Right atrium auricular region (tissue), 2 donors: ENCODE results near the gene DCANP1. TPM values are rescaled to one million over a fixed set of nuclear protein-coding genes. Genes with fewer than 3 reads are reported as not detected.

ENCODE experiments used
- DNase-seq: peaks from one replicate; pipeline ENCODE4 v3.0.0-alpha.2; 2019; ENCODE audit warnings: low spot score
- H3K27ac ChIP-seq, 2 donors: fragments of 200-600 bp; sonication (generic); 1 replicate in 1 of 2; 2 replicates in 1 of 2; pipeline ENCODE4 v1.5.1; 2016 to 2019
- H3K27me3 ChIP-seq, 2 donors: fragments of 200-600 bp; sonication (generic); one replicate each; pipeline versions ENCODE4 v1.5.1 to v1.6.0; 2017 to 2019
- H3K36me3 ChIP-seq: fragments of 200-600 bp; sonication (generic); one replicate; pipeline ENCODE4 v1.5.1; 2016
- H3K4me1 ChIP-seq, 2 donors: fragments of 200-600 bp; sonication (generic); one replicate each; pipeline versions ENCODE4 v1.5.1 to v1.6.0; 2017 to 2019
- H3K4me3 ChIP-seq, 2 donors: fragments of 200-600 bp; sonication (generic); 1 replicate in 1 of 2; 2 replicates in 1 of 2; pipeline ENCODE4 v1.5.1; 2017 to 2019; ENCODE audit warnings: mild to moderate bottlenecking in 1 of 2, moderate library complexity in 1 of 2
- H3K9me3 ChIP-seq, 2 donors: fragments of 200-600 bp; sonication (generic); one replicate each; pipeline ENCODE4 v1.5.1; 2019
- CTCF ChIP-seq, 2 donors: fragments of 200-600 bp; sonication (generic); IDR thresholded peaks; one replicate each; pipeline ENCODE4 v1.5.1; 2019; ENCODE audit warnings: antibody characterized with exemption in 2 of 2
- total RNA-seq, 2 donors: library from RNA; depleted of rRNA; stranded (reverse); fragments of >200 nt; gene quantifications; one replicate each; pipeline ENCODE4 v1.1.0, GENCODE V29; 2016

The DCANP1 gene
- total RNA-seq, 2 donors from 2014 or later: not detected

GRCh38 chr5:135462304-135462703 lies 15.2 kb upstream of the DCANP1 start:
- H3K36me3 ChIP-seq: no peaks in the 10 kb centered on the region
- peak in 1 of 2 donors; percentile 49 for TF ChIP-seq CTCF (IDR thresholded peaks at IDR 0.05)
- H3K27me3 ChIP-seq: no peaks in the 10 kb centered on the region
- H3K4me1 ChIP-seq: peaks cover 0 to 10% of the 10 kb centered on the region in 2 donors
- DNase-seq: no peak
- H3K27ac ChIP-seq: no peak overlapping the region
- H3K9me3 ChIP-seq: no peaks in the 10 kb centered on the region
- no peak overlapping the region for H3K4me3 ChIP-seq

- no peak for TF ChIP-seq CTCF (IDR thresholded peaks at IDR 0.05)
- no peaks in the 10 kb centered on the region for H3K36me3 ChIP-seq
- H3K9me3 ChIP-seq: no peaks in the 10 kb centered on the region
- H3K4me1 ChIP-seq: peaks cover 0 to 5% of the 10 kb centered on the region in 2 donors
- H3K27me3 ChIP-seq: no peaks in the 10 kb centered on the region
- DNase-seq: no peak
- H3K4me3 ChIP-seq: no peak overlapping the region
- H3K27ac ChIP-seq: no peak overlapping the region
Measured at GRCh38 chr5:135461481-135462151, 14.5 kb upstream of the DCANP1 start.

- Histone ChIP-seq H3K4me1 (no peaks in the 10 kb centered on the region), H3K27me3 (no peaks in the 10 kb centered on the region), H3K4me3 (no peak overlapping the region), H3K27ac (no peak overlapping the region), H3K9me3 (no peaks in the 10 kb centered on the region), H3K36me3 (no peaks in the 10 kb centered on the region)
- no peak for DNase-seq
- no peak for TF ChIP-seq CTCF (IDR thresholded peaks at IDR 0.05)
Measured at GRCh38 chr5:135460246-135461033, 13.3 kb upstream of the DCANP1 start.

- no peak for TF ChIP-seq CTCF (IDR thresholded peaks at IDR 0.05)
- no peak overlapping the region for H3K27ac ChIP-seq
- no peaks in the 10 kb centered on the region for H3K27me3 ChIP-seq
- H3K36me3 ChIP-seq: no peaks in the 10 kb centered on the region
- no peaks in the 10 kb centered on the region for H3K9me3 ChIP-seq
- no peaks in the 10 kb centered on the region for H3K4me1 ChIP-seq
- H3K4me3 ChIP-seq: no peak overlapping the region
- DNase-seq: no peak
Measured at GRCh38 chr5:135458921-135459331, 11.8 kb upstream of the DCANP1 start.

- Histone ChIP-seq H3K36me3 (no peaks in the 10 kb centered on the region), H3K27me3 (no peaks in the 10 kb centered on the region), H3K4me3 (no peak overlapping the region), H3K4me1 (no peaks in the 10 kb centered on the region), H3K9me3 (no peaks in the 10 kb centered on the region), H3K27ac (no peak overlapping the region)
- TF ChIP-seq CTCF (IDR thresholded peaks at IDR 0.05): no peak
- DNase-seq: no peak
Measured at GRCh38 chr5:135458356-135458755, 11.2 kb upstream of the DCANP1 start.
